Measurements from ENCODE around the gene UCN2. TPM values are rescaled to one million over a fixed set of nuclear protein-coding genes. Genes with fewer than 3 reads are reported as not detected.
A peak's percentile ranks its signal among the peaks of the same experiment; 100 is the strongest.

Gene UCN2, protein sequence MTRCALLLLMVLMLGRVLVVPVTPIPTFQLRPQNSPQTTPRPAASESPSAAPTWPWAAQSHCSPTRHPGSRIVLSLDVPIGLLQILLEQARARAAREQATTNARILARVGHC
- not detected for polyA plus RNA-seq (2012; ENCODE audit: missing spikeins)

DNA sequence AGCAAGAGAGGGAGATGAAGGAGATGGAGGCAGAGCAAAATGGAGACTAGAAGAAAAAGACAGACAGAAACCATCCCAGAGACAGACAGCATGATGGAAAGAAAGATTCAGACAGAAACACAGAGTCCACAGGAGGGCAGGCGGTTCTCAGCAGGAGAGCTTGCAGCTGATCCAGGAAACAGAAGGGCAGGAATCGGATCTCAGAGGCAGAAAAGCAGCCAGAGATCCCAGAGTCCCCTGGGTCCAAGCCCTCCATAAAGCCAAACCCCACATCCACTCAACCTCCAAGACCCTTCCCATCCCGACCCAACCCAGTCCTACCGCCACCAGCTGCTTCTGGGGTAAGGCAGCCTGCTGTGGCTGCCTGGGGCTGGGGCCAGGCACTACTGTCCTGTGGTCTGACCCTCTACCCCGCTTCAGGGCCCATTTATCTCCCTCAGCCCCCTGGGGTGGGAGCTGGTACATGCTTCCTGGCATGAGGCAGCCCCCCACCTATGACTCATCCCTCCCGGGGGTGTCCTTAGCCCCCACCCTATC lies at the start of gene UCN2:
TSS of gene UCN2 (minus strand) at position 400 of the 537 bp plus-strand sequence. CDS start 657 bp downstream, outside the sequence.
- DNase-seq (ENCODE audit: insufficient read length) = no peak
- TF ChIP-seq POLR2A (IDR thresholded peaks at IDR 0.05; ENCODE audit: low read depth, low read length) (no peak), POLR2AphosphoS5 (IDR thresholded peaks at IDR 0.05; ENCODE audit: low read depth, low read length) (no peak), TAF1 (IDR thresholded peaks at IDR 0.05; ENCODE audit: borderline replicate concordance, low read depth, low read length) (no peak)
- no peak for FAIRE-seq

DNA sequence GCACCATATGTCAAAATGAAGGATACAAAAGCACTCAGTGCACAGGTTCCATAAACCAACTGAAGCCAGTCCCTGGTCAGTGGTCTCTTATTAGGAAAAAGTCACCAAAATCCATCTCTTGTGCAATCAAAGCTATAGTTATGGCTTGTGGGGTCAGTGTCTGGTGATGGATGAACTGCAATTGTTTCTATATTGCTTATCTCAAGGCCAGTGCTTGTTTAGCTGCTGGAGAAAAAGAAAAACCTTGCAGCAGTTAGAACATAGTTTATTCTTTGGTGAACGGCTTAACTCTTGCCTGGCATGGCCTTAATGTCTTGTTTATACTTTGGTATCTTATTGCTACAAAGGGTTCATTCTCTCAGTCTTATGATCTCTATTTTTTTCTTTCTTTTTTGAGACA lies 48.7 kb upstream of the UCN2 start:
- no peak for DNase-seq (ENCODE audit: insufficient read length)
- TF ChIP-seq POLR2A (IDR thresholded peaks at IDR 0.05; ENCODE audit: low read depth, low read length) (no peak), TAF1 (IDR thresholded peaks at IDR 0.05; ENCODE audit: borderline replicate concordance, low read depth, low read length) (no peak), POLR2AphosphoS5 (IDR thresholded peaks at IDR 0.05; ENCODE audit: low read depth, low read length) (no peak)
- no peak for FAIRE-seq

DNA sequence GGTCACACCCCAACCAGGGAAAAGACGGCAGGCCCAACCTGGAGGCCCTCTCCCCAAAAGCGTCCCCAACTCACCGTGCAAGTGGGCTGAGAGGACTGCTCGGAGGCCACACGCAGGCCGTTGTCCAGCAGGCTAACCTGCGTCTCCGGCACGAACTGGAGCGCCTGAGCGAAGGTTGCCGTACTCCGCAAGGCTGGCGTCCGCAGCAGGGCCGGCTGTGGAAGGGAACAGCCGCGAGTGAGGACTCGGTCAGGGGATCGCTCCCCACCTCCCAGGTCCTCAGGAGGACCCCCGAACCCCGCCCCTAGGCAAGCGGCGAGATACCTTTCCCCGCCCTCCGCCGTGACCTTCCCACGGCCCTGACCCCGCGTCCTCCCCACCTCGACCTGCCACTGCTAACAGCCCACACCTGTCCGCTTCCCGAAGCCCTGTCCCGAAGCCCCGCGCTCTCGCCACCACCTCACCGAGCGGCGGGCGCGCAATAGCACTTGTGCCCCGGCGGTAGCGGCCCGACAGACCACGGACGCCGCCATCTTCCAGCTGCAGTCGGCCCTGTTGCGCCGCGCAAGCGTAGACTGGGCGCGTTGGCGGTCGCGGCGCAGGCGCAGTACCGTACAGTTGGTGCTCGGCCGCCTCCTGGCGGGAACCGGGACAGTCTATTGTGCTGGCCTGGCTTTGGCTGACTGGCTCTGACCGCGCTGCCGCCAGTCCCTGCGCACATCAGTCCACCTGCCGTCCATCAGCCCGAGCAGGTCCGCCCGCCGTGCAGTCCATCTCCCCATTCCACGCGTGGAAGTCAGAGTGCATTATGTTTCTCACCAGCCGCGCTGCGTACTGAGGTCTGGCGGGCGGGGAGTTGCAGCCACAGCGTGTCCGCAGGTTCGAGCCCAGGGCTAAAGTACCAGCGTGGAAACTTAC lies 45.8 kb upstream of the UCN2 start, which contains the start of gene UQCRC1:
TSS of gene UQCRC1 (minus strand) at position 559 of the 918 bp plus-strand sequence. CDS start at position 533, 26 bp downstream.
- peak; percentile 100 for FAIRE-seq
- TF ChIP-seq POLR2AphosphoS5 (IDR thresholded peaks at IDR 0.05; ENCODE audit: low read depth, low read length) (peak; percentile 88), TAF1 (IDR thresholded peaks at IDR 0.05; ENCODE audit: borderline replicate concordance, low read depth, low read length) (peak; percentile 86), POLR2A (IDR thresholded peaks at IDR 0.05; ENCODE audit: low read depth, low read length) (peak; percentile 97)
- DNase-seq (ENCODE audit: insufficient read length) = peak; percentile 97

DNA sequence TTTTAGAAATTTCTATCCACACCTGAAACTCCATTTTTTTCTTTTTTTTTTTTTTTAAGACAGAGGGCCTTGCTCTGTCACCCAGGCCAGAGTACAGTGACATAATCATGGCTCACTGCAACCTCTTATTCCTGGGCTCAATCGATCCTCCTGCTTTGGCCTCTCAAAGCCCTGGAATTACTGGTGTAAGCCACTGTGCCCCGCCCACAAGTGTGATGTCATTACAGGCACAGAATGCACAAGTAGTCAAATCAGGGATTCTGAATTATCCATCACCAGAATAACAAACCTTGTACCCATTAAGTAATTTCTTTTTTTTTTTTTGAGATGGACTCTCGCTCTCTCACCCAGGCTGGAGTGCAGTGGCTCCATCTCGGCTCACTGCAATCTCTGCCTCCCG lies 43.9 kb upstream of the UCN2 start:
- FAIRE-seq (no peak), DNase-seq (ENCODE audit: insufficient read length) (no peak)
- TF ChIP-seq POLR2AphosphoS5 (IDR thresholded peaks at IDR 0.05; ENCODE audit: low read depth, low read length) (no peak), POLR2A (IDR thresholded peaks at IDR 0.05; ENCODE audit: low read depth, low read length) (no peak), TAF1 (IDR thresholded peaks at IDR 0.05; ENCODE audit: borderline replicate concordance, low read depth, low read length) (no peak)

DNA sequence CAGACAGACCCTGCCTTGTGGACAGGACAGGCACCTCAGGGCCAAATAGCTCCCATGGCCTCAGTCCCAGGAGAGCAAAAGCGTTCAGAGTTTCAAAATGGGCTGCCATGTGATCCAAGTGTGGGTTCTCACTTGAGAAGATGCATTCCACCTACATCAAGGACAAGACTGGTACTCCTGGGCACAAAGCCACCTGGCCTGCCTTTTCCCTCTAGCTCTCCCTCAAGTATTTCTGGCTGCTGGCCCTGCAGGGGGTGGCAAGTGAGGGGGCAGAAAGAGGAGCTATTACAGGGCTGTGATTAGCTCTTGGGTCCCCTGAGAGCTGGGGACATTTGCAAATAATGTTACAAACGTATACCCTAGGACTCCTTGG lies 38.0 kb upstream of the UCN2 start:
- TF ChIP-seq TAF1 (IDR thresholded peaks at IDR 0.05; ENCODE audit: borderline replicate concordance, low read depth, low read length) (no peak), POLR2AphosphoS5 (IDR thresholded peaks at IDR 0.05; ENCODE audit: low read depth, low read length) (no peak), POLR2A (IDR thresholded peaks at IDR 0.05; ENCODE audit: low read depth, low read length) (no peak)
- no peak for FAIRE-seq
- no peak for DNase-seq (ENCODE audit: insufficient read length)

DNA sequence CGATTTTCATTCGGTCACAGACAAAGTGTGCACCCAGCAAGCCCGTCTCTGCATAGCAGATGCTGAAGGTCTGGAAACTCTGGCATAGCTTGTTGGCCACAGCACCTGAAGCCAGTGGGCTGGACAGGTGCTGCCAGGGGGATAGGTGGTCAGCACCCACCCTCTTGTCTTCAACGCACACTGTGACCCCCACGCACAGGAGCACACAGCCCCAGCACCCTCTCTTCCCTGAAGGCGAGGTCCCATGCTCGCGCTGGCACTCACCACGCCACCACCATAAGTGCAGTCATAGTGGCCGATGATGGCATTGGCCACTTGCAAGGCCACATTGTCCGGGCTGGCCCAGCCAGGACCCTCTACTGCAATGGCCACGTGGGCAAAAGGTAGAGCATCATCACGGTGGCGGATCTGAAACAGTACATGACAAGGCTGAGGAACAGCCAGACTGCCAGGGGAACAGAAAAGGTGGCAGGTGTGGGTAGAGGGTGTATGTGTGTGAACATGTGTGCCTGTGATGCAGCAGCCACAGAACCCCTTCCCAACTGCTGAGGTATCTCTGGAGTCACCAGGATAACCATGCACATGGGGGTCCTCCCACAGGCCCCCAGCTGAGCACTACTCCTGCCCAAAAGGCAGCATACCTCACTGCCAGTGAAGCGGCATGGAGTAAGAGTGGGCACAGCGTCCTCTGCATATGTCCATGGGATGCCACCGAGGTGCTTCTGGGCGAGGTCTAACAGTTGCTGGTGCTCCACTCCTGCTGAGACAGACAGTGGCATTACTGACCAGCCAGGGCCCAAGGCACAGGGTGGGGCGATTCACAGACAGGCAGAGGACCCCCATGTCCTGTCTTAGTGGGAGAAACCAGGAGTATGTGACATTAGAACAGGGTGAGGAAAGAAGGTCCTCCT lies 37.4 kb upstream of the UCN2 start:
- no peak for FAIRE-seq
- no peak for TF ChIP-seq TAF1 (IDR thresholded peaks at IDR 0.05; ENCODE audit: borderline replicate concordance, low read depth, low read length)
- TF ChIP-seq POLR2A (IDR thresholded peaks at IDR 0.05; ENCODE audit: low read depth, low read length) = no peak
- no peak for TF ChIP-seq POLR2AphosphoS5 (IDR thresholded peaks at IDR 0.05; ENCODE audit: low read depth, low read length)
- no peak for DNase-seq (ENCODE audit: insufficient read length)

DNA sequence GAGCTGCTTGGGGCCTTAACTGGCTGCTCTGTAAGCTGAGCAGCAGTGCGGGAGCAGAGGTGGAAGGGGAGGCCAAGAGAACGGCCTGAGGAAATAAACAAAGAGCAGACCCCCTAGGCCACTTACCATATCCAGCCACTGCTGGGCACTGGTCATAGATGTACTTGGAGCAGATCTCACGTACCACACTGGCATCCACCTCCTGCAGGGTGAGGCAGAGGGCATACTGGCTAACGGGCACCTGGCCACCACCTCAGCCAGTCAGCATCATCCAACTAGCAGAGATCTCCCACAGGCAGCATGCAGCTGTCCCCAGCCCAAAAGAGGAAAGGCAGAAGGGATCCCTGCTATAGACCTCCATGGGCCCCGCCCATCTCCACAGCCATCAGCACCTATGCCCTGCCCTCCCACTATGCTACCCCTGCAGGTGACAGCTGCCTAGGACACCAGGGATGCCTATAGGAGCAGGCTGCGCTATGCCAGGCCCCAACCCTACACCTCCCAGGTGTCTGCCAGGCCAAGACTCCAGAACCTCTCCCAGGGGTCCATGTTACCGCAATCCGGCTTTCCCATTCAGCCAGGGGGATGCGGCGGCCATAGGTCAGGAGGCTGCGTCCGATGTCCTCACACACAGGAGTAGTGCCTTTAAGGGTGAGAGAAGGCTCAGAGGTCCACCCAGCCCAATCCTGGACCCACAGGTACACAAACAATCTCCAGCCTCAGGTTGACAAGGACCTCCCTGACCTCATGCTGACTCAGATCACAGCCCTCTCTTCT lies 36.1 kb upstream of the UCN2 start:
- DNase-seq (ENCODE audit: insufficient read length) (no peak), FAIRE-seq (no peak)
- TF ChIP-seq POLR2A (IDR thresholded peaks at IDR 0.05; ENCODE audit: low read depth, low read length) = no peak

DNA sequence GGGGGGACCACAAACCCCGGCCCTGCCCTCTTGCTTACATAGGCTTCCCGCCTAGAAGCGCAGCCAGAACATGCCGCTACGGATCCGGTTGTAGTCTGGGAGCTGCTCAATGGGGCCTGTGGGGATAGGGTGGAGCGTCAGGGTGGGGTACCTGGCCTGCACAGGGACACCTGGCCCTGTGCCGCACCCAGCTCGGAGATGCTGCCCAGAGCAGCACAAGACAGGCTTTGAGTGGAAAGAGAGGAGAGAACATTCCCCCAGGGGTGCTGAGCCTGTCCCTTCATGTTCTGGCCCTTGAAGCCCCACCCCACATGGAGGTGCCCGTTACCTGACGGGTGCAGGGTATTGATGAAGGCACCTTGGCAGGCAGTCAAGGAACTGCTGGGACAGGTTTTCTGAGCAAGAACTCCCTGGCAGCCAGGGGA lies 35.5 kb upstream of the UCN2 start:
- no peak for FAIRE-seq
- TF ChIP-seq POLR2A (IDR thresholded peaks at IDR 0.05; ENCODE audit: low read depth, low read length) (no peak), POLR2AphosphoS5 (IDR thresholded peaks at IDR 0.05; ENCODE audit: low read depth, low read length) (no peak), TAF1 (IDR thresholded peaks at IDR 0.05; ENCODE audit: borderline replicate concordance, low read depth, low read length) (no peak)
- DNase-seq (ENCODE audit: insufficient read length) = no peak

DNA sequence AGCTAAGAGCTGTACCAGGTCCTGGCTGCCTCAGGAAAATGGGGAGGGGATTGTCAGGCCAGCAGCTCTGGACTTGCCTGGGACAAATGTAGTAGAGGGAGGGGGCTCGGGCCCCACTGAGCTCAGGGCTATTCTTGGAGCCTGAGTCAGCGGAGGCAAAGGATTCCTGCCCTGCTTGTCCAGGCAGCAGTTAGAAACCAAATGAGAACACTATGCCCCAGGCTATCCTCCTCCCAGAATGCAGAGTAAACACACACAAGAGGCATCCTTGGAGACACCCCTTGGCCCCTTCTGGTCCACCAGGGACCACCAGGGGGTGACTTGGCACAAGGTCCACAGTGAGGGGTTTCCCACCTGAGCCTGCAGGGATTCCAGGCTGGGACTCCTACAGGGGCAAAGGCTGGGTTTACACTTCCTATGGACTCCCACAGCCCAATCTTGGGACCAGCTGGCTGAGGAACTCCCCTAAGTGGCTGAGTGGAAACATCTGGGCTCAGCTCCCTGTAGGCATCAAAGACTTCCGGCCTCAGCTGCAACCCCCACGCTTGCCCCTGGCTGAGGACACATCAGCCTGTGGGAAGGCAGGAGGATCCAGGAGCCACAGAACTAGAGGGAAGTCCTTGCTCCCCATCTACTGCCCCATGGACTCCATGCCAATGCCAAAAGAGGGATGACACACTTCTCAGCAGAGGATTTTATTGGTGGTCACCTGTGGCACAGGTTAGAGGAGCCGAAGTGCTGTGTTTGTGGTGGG lies 34.9 kb upstream of the UCN2 start:
- DNase-seq (ENCODE audit: insufficient read length) (no peak), FAIRE-seq (no peak)
- TF ChIP-seq POLR2AphosphoS5 (IDR thresholded peaks at IDR 0.05; ENCODE audit: low read depth, low read length) = no peak
- TF ChIP-seq POLR2A (IDR thresholded peaks at IDR 0.05; ENCODE audit: low read depth, low read length) = no peak

DNA sequence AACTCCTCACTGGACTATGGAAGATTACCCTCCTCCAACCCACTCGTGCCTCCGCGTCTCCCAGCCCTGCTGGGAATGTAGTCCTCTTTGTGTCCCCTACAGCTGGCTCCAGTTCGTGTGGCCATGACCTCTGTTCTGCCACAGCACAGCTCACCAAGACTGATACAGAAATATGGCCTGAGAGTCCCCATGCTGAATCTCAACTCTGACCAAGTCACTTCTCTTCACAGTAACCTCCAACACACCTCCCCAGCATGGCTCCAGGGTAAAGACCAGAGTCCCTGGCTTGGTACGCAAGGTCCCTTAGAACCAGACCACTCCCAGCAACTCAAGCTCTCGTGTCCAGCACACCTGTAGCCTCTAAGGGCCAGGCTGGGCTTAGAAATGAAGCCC lies 33.8 kb upstream of the UCN2 start:
- FAIRE-seq (no peak), DNase-seq (ENCODE audit: insufficient read length) (no peak)
- TF ChIP-seq TAF1 (IDR thresholded peaks at IDR 0.05; ENCODE audit: borderline replicate concordance, low read depth, low read length) (no peak), POLR2AphosphoS5 (IDR thresholded peaks at IDR 0.05; ENCODE audit: low read depth, low read length) (no peak), POLR2A (IDR thresholded peaks at IDR 0.05; ENCODE audit: low read depth, low read length) (no peak)
